Glutamatergic neuron (in vitro differentiated cells): ENCODE data around the gene LPAR6. TPM values are rescaled to one million over a fixed set of nuclear protein-coding genes. Genes with fewer than 3 reads are reported as not detected.
"Not testable (repeated sequence)": the region's sequence is repeated elsewhere in the genome, so short reads cannot be mapped to it uniquely, and the experiment has no call there.

Source experiments
- DNase-seq: peaks from one replicate; pipeline ENCODE4 v3.0.0; 2022
- H3K27ac Mint-ChIP-seq: one replicate; pipeline ENCODE4 v1.8.0; 2020; ENCODE audit warnings: mild to moderate bottlenecking, mixed read lengths, inconsistent platforms; ENCODE audit not compliant: unreplicated experiment
- H3K27me3 Mint-ChIP-seq: one replicate; pipeline ENCODE4 v1.8.0; 2020; ENCODE audit warnings: mild to moderate bottlenecking, moderate library complexity, mixed read lengths, inconsistent platforms; ENCODE audit not compliant: unreplicated experiment
- H3K36me3 Mint-ChIP-seq: one replicate; pipeline ENCODE4 v1.8.0; 2020; ENCODE audit warnings: mild to moderate bottlenecking, mixed read lengths, inconsistent platforms; ENCODE audit not compliant: unreplicated experiment
- H3K4me1 Mint-ChIP-seq: one replicate; pipeline ENCODE4 v1.8.0; 2020; ENCODE audit warnings: mild to moderate bottlenecking, low read depth, mixed read lengths, inconsistent platforms; ENCODE audit not compliant: unreplicated experiment
- H3K4me3 Mint-ChIP-seq: one replicate; pipeline ENCODE4 v1.8.0; 2020; ENCODE audit warnings: mild to moderate bottlenecking, mixed read lengths, inconsistent platforms; ENCODE audit not compliant: unreplicated experiment
- H3K9me3 Mint-ChIP-seq: one replicate; pipeline ENCODE4 v1.8.0; 2020; ENCODE audit warnings: mild to moderate bottlenecking, moderate library complexity, mixed read lengths, inconsistent platforms; ENCODE audit not compliant: unreplicated experiment
- CTCF ChIP-seq: fragments of 200-600 bp; sonication (generic); IDR thresholded peaks from one replicate; pipeline ENCODE4 v1.5.0; 2021; ENCODE audit not compliant: partially characterized antibody, unreplicated experiment
- total RNA-seq: library from RNA; stranded (reverse); fragmentation: NEBNext Ultra II Directional; extraction: Animal tissue kit (Norgen Biotek cat#: 25700); gene quantifications from one replicate; pipeline ENCODE4 v1.2.1, GENCODE V29; 2021; ENCODE audit not compliant: unreplicated experiment

The LPAR6 gene
- total RNA-seq, 1 donor from 2014 or later = 1.1 TPM

- no peak for TF ChIP-seq CTCF
- Mint-ChIP-seq H3K27ac (no peak overlapping the region), H3K27me3 (no peaks in the 10 kb centered on the region), H3K4me1 (no peaks in the 10 kb centered on the region), H3K9me3 (no peaks in the 10 kb centered on the region), H3K4me3 (no peak overlapping the region), H3K36me3 (no peaks in the 10 kb centered on the region)
- no peak for DNase-seq
Observed at GRCh38 chr13:48429886-48430285, 17.0 kb upstream of the LPAR6 start.

- Mint-ChIP-seq H3K4me1 (no peaks in the 10 kb centered on the region), H3K9me3 (no peaks in the 10 kb centered on the region), H3K27me3 (no peaks in the 10 kb centered on the region), H3K4me3 (no peak overlapping the region), H3K36me3 (no peaks in the 10 kb centered on the region), H3K27ac (no peak overlapping the region)
- DNase-seq = no peak
- TF ChIP-seq CTCF = no peak
Observed at GRCh38 chr13:48429036-48429435, 16.1 kb upstream of the LPAR6 start.

GRCh38 chr13:48426755-48427298 is 13.9 kb upstream of the LPAR6 start:
- H3K27me3 Mint-ChIP-seq, H3K36me3 Mint-ChIP-seq, DNase-seq, H3K4me3 Mint-ChIP-seq, H3K27ac Mint-ChIP-seq, H3K4me1 Mint-ChIP-seq, H3K9me3 Mint-ChIP-seq: not testable (repeated sequence)

GRCh38 chr13:48426052-48426451 is 13.1 kb upstream of the LPAR6 start:
- Mint-ChIP-seq H3K9me3 (no peaks in the 10 kb centered on the region), H3K36me3 (no peaks in the 10 kb centered on the region), H3K27me3 (no peaks in the 10 kb centered on the region), H3K4me1 (no peaks in the 10 kb centered on the region), H3K27ac (no peak overlapping the region), H3K4me3 (no peak overlapping the region)
- no peak for TF ChIP-seq CTCF
- DNase-seq = no peak

GRCh38 chr13:48424212-48424611 is 11.3 kb upstream of the LPAR6 start:
- Mint-ChIP-seq H3K27me3 (no peaks in the 10 kb centered on the region), H3K4me1 (no peaks in the 10 kb centered on the region), H3K27ac (no peak overlapping the region), H3K4me3 (no peak overlapping the region), H3K9me3 (peaks cover 3% of the 10 kb centered on the region), H3K36me3 (peaks cover 12% of the 10 kb centered on the region)
- no peak for TF ChIP-seq CTCF
- no peak for DNase-seq

GRCh38 chr13:48422003-48422402 is 9.1 kb upstream of the LPAR6 start:
- H3K27me3 Mint-ChIP-seq, H3K4me3 Mint-ChIP-seq, H3K27ac Mint-ChIP-seq, H3K4me1 Mint-ChIP-seq, H3K9me3 Mint-ChIP-seq, DNase-seq: not testable (repeated sequence)
- peaks cover 31% of the 10 kb centered on the region for H3K36me3 Mint-ChIP-seq
